HG02870 (cell line): ENCODE results near the gene ARHGAP30.
A peak's percentile ranks its signal among the peaks of the same experiment; 100 is the strongest.
"Not testable (repeated sequence)": the region's sequence is repeated elsewhere in the genome, so short reads cannot be mapped to it uniquely, and the experiment has no call there.

ENCODE experiments used
- ATAC-seq: cut with Tn5 transposase; IDR thresholded peaks from one replicate; pipeline ENCODE4 v1.9.1; 2021; ENCODE audit warnings: mild to moderate bottlenecking, moderate library complexity; ENCODE audit not compliant: unreplicated experiment

Gene ARHGAP30

DNA sequence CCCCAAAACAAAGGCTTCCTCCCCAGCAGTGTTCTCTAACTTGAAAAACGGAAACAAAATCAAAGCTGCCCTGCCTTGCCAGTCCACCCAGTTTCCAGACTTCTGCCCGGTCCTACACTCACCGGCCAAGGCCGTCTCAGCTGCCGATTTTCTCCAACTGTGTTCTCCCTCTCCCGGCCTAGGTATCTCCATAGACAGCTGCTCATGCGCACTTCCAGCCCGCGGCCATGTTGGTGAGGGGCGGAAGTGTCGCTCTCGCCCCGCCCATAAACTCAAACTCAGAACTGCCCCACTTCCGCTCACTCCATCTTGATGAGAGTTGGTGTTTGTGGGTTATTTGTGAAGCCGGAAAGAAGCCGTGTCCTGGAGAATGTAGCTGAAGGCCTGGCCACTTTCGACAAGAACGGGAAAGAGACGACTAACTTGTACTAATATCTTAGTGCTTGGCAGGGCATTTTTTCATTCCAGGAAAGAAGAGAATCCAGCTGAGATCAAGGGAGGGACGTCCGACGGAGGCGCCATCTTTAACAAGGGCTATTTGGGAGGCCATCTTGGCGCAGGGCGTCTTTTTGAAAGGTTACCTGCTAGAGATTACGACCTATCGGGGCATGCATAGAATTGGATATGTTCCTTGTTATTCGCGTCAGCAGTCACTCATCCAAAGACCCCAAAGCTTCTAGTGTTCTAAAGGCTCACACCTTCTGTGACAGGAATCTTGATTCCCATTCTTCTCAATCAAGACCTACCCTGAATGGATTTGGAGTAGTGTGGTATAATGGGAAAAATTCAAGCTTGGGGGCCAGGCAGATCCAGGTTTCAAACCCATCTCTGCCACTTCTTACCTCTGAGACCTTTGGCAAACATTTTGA is 23.7 kb downstream of the ARHGAP30 start, which contains the start of gene USF1:
TSS of gene USF1 (minus strand) at position 242 of the 869 bp plus-strand sequence. CDS start 2,702 bp downstream, outside the sequence.
- peak; percentile 49 for ATAC-seq

DNA sequence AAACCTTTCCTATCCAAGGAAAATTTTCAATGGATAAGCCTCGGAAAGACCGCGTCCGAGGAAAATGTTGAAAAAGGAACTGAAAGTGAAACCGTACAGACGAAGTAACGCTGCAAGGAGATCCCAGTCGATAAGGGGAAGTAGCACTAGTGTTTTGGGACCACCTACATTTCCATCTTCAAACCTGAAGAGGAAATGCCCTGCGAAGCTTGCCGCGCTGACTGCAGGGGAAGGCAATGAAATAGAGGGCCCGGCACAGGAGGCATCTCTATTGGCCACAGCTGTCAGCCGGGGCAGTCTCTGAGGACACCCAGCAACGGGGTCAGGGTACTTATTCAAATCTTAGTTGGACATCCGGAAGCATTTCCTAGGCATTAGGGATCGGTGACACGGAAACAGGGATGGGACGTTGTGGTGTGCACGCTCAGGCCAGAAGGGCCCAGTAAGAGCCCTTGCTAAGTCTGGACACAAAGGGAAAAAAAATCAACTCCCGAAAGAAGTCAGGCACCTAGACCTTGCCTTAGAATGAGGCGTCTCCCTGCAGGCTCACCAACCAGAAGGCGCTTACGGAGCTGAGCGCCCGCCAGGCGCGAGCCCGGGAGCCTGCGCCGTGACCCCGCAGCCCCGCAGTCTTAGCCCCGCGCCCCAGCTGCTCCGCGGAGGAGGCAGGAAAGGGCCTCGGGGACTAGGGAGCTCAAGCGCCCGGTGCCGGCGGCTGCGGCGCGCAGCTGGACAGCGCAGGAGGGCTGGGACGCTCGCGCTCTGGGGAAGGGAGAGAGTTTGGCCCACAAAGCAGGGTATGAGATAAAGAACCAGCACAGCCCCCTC is 24.6 kb downstream of the ARHGAP30 start:
- peak; percentile 41 for ATAC-seq

DNA sequence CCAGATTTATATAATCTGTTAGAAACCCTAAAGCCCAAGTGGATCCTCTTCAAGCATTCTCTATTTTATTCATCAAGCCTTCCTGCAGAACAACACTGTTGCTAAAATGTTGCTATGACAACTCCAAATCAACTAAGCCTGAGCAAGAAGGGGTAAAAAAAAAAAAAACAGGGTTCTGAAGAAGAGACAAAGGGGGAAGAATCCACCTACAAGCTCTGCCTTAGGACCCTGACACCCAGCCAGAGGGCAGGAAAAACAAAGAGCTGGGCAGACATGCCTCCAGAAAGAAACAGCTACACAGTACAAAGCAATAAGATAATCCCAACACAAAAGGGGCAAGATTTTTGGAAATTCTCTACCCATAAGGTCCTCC is 25.2 kb downstream of the ARHGAP30 start:
- no peak for ATAC-seq

DNA sequence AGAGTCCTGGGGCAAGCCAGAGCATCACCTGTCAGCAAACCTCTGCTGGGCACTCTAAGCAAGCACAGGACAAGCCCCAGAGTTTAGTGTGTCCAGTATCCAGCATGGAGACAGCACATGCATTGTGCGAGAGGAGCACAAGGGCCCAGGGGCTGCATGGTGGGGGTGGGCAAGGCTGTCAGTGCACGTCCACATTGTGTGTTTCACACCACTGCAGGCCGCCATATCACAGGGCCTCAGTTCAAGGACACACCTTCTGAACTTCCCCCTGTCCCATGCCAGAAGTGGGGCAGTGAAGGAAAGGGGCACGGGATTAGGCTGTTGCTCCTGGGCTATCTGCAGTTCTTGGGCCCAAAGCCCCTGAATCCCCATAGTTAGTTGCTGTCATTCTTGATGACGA is 30.1 kb downstream of the ARHGAP30 start:
- ATAC-seq: no peak

DNA sequence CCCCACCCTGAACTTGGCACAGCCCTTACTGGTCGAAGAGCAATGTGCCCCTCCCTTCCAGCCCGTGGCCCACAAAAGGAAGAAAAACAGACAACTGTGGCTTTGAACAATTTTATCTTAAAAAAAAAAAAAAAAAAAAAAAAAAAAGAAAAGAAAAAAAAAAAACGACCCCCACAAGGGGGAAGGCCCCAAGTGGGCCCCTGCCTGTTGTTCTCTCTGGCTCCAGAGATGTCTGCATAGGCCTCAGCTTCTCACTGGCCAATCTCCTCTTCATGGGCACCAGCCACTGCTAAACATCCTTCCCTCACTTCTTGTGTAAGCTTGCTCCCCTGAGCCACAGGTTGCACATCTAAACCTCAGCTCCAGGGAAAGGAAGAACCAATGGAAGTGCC is 30.5 kb downstream of the ARHGAP30 start:
- ATAC-seq: no peak

DNA sequence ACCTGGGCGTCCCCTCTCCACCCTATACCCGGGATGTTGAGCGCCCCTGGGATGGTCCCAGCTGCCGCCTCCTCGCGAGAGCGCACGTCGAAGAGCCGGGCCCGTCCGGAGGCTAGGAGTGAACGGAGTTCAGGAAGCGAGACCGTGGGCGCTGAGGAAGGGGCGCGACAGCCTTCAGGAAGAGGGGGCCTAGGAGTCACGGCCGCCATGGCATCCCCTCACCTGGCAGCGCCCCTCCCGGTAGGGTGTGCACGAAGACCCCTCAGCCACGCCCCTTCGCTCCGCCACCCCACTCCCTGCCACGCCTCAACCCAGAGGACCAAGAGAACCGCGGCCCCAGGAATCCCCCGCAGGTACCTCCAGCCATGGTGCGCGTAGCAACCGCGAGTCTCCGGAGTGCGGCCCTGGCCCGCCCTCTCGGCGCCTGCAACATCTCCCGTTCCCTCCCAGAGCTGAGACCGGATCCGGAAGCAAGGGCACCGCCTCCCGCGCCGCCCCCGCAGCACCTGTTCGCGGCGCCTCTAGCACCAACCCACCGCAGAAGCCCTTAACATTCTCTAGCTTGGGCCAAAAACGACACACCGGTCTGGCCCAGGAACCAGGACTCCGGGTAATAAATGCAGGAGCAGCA is 31.1 kb downstream of the ARHGAP30 start, which contains the start of gene TSTD1:
TSS of gene TSTD1 (minus strand) at position 442 of the 631 bp plus-strand sequence. CDS start at position 367, 75 bp downstream.
- peak; percentile 84 for ATAC-seq

DNA sequence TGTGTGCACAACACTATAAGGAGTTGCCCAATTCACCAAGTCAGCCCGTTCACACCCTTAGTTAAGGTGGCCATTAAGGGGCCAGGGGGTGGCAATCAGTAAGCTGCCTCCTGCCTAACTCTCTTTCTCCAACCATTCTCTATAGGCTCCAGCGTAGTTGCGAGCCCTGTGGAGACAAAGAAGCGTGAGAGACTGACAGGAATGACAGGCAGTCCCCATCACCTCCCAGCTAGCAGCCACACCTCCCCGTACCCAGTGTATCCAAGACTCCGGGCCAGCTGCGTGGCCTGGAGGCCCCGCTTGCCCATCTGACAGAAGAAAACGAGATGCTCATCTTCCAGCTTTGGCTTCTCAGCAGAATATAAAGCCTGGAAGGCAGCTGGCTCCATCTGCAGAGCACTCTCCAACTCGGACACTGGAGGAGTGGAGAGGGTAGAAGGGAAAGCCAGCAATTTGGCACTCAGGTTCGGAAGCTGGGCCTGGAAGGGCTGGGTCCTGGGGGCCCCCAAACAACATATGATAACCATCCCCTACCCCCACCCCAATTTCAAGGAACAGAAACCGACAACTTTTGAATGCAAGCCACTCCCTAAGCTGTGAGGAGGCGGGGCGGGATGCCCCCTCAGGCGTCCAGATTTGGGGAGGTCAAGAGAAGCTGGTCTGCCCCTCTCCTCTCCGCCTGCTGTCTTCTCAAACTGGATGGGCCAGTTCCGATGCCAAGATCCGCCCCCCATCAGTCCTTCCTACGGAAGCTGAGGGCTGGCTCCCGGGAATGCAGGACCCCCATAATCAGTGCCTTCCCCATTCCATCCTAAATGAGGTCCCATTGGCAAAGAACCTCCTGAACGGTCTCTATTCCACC is 31.8 kb downstream of the ARHGAP30 start:
- ATAC-seq: no peak

DNA sequence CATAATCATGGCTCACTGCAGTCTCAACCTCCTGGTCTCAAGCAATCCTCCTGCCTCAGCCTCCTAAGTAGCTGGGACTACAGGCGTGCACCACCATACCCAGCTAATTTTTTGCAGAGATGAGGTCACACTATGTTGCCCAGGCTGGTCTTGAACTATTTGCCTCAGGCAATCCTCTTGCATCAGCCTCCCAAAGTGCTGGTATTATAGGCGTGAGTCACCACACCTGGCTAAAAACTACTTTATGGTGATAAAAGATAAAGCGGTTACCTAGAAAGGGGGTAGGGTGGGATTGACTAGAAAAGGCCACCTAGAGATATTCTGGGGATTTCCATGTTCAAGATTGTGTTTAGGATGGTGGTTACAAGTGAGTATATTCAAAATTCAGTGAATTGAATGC is 35.9 kb downstream of the ARHGAP30 start:
- ATAC-seq: no peak

DNA sequence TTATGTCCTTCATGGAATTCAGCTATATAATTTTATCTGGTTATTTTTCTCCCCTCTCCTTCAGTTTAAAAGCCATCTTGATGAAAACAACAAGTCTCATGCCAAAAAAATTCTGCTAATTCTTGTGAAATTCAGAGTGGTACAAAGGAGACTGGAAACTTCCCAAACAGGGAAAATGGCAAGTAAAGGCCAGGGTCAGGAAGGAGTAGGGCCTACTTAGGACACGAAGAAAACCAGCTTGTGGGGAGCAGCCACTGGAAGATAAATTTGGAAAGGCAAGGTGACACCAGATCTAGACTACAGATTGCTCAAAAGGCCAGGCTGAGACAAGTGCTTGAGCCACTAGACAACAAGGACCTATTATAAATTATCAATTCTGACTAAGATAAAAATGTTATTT is 37.3 kb downstream of the ARHGAP30 start:
- ATAC-seq: no peak

DNA sequence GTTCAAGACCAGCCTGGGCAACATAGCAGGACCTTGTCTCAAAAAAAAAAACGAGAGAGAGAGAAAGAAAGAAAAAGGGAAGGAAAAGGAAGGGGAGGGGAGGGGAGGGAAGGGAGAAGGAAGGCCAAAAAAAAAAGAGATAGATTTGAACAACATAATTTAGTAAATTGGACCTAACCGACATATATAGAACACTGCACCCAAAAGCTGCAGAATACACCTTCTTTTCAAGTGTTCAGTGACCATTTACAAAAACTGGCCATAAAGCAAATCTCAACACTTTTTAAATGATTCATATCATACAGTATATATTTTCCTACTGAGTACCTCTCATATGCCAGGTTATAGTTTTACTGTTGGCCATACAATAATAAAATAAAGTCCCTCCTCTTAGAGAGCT is 37.8 kb downstream of the ARHGAP30 start:
- ATAC-seq: no peak

DNA sequence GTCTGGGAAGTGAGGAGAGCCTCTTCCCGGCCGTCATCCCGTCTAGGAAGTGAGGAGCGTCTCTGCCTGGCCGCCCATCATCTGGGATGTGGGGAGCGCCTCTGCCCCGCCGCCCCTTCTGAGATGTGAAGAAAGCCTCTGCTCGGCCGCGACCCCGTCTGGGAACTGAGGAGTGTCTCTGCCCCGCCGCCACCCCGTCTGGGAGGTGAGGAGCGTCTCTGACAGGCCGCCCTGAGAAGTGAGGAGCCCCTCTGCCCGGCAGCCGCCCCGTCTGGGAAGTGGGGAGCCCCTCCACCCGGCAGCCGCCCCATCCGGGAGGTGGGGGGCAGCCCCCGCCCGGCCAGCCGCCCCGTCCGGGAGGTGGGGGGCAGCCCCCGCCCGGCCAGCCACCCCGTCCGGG is 40.2 kb downstream of the ARHGAP30 start:
- not testable (repeated sequence) for ATAC-seq

DNA sequence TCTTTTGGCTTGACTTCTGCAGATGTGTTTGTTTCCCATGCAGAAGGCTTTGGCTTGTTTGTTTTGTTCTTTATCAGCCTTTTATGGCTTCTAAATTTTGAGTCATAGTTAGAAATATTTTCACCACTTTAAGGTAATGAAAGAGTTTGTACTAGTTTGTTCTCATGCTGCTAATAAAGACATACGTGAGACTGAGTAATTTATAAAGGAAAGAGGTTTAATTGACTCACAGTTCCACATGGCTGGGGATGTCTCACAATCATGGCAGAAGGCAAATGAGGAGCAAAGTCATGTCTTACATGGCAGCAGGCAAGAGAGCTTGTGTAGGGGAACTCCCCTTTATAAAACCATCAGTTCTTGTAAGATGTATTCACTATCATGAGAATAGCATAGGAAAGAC is 42.7 kb downstream of the ARHGAP30 start:
- ATAC-seq: not testable (repeated sequence)

DNA sequence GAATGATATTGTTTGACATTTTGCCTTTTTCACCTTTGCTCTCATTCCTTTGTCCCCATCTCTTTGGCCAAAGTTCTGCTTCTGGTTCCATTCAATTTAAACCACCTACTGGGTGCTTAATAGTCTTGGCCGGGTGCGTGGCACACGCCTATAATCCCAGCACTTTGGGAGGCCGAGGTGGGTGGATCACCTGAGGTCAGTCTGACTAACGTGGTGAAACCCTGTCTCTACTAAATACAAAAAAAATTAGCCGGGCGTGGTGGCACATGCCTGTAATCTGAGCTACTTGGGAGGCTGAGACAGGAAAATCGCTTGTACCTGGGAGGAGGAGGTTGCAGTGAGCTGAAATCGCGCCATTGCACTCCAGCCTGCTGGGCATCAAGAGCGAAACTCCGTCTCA is 47.3 kb downstream of the ARHGAP30 start:
- not testable (repeated sequence) for ATAC-seq

DNA sequence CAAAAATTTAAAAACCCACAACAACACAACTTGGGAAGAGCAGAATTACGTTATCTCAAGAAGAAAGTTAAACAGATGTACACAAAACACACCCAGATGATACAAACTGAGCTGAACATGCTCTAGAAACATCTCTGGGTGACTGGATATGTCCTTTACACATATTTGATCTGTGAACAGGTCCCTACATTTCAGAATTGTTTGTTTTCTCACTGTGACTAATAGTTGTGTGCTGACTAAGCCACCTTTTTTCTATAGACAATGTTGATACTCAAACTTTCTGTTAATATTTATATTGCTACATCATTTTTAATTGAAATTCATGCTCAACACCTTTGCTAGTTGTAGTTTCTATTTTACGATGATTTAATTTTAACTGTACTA is 47.7 kb downstream of the ARHGAP30 start:
- no peak for ATAC-seq

DNA sequence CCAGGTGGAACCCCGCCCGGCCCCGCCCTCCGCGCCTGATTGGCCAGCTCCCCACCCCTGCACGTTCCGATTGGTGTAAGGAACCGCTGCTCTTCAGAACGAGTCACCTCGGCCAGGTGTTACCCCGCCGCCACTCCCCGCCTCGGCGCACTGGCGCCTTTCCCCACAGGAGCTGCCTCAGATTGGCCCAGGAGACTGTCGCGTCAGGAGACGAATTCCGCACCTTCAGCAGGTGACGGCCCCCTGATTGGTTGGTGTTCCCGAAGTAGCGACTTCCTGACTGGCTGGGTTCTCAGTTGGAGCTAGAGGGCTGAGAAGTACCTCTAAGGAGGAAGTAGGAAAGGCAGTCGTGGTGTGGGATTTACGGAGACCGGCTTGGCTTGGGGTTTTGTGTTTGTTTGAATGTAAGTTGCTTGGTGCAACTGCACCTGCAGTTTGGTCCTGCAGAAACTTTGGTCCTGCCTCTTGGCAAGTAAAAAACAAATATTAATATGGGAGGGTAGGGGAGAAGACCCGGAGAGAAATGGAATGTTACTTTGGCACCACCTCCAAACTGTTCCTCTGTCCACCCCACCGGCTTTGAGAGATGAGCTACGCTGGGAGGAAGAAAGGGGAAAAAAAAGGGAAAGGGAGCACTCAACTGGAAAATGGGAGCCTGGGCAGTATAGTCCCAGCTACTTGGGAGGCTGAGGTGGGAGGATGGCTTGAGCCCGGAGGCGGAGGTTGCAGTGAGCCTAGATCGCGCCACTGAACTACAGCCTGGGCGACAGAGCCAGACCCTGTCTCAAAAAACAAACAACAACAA is 48.3 kb downstream of the ARHGAP30 start:
- ATAC-seq: peak; percentile 77

DNA sequence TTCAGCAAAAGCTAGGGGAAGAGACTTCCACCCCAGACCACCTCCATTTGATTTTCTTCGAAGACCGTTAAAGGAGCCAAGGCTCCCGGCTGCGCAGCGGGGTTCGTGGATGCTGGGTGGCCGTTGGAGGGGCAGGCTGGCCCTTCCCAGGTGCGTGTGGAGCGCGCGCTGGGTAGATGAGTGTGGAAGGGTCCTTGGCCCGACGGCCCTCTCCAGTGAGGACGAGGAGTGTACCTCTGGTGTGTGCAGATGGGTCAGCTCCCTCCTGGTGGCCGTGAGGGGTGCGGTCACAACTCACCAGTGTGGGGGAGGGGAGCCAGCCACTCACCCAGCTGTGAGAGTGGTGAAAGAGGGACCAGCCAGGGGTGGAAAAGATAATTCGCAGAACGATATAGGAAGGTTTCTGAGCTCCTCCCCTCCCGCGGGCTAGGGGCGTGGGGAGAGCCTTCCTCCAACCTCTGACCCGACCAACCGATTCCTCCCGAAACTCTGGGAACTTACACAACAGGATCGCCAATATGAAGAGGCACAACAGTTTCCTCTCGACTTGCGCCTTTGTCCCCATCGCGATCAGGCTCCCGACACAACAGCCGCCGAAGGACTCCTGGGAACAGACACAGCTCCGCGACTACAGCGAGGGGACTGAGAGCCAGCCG is 49.1 kb downstream of the ARHGAP30 start, which contains the start of gene F11R:
TSS of gene F11R (minus strand) at position 644 of the 656 bp plus-strand sequence. CDS start at position 565, 79 bp downstream.
- peak; percentile 35 for ATAC-seq

DNA sequence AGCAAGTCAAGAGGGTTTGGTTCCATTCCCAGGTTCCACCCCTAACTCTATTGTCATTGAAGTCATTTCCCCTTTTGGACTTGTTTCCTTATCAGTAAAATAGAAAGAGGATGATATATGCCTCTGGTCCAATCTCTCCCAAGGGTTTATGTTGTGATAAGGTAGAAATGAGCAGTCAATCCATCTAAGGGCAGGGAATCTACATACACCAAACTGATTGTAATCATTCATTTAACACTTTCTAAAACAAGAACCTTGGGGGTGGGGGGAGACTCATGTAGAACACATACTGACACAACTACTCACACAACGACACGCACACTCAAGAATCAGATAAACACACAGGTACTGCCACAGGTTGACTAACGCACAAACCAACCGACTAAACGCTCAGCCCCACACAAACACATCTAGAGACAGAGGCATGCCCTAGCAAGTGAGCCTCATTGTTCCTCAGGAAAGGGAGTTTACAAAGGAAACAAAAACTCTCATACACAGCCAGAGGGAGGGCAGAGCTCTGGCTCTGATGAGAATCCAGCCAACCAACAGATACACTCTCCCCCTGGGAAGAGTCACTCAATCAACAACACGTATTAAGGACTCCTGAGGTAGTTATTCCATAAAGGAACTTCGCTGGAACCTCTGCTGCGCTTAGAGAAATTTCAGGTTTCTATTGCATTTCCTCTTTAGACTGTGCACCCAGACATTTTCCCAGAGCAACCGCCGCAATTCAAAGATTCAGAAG is 49.8 kb downstream of the ARHGAP30 start:
- peak; percentile 6 for ATAC-seq

DNA sequence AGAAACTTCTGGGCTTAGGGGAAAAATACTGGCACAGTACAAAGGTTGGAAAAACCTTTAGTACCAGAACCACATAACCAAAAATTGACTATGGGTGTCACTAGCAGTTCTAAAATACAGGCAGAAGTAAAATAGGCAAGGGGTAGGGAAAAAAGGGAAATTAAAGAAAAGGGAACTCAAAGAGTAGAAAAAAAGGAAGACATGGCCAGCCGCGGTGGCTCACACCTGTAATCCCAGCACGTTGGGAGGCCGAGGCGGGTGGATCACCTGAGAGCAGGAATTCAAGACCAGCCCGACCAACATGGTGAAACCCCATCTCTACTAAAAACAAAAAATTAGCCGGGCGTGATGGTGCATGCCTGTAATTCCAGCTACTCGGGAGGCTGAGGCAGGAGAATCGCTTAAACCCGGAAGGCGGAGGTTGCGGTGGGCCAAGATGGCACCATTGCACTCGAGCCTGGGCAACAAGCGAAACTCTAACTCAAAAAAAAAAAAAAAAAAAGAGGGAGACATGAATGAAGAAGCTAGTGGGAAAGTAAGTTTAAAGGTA is 50.5 kb downstream of the ARHGAP30 start:
- not testable (repeated sequence) for ATAC-seq
